ENCODE data around the gene PTTG1IP2.

PTTG1IP2 gene

GRCh38 chr7:90483251-90483650 is 13.8 kb downstream of the PTTG1IP2 start:
- H3K4me1 ChIP-seq (ENCODE audit: control insufficient read depth, insufficient read depth, low read length), result no peaks in the 10 kb centered on the region
- H3K27me3 ChIP-seq (ENCODE audit: control insufficient read depth in 1 of 2, insufficient read depth in 2 of 2, low read length in 2 of 2), result no peaks in the 10 kb centered on the region
- H3K36me3 ChIP-seq (ENCODE audit: control insufficient read depth in 2 of 2, insufficient read depth in 2 of 2, low read length in 2 of 2), result no peaks in the 10 kb centered on the region
- no peak overlapping the region for H3K9ac ChIP-seq (ENCODE audit: low read length in 2 of 2)
- no peak overlapping the region for H3K4me3 ChIP-seq (ENCODE audit: low read length in 2 of 2)
- no peak overlapping the region for H3K27ac ChIP-seq (ENCODE audit: low read length)
- H3K9me3 ChIP-seq (ENCODE audit: control insufficient read depth in 2 of 2, low read length in 2 of 2), result no peaks in the 10 kb centered on the region

DNA sequence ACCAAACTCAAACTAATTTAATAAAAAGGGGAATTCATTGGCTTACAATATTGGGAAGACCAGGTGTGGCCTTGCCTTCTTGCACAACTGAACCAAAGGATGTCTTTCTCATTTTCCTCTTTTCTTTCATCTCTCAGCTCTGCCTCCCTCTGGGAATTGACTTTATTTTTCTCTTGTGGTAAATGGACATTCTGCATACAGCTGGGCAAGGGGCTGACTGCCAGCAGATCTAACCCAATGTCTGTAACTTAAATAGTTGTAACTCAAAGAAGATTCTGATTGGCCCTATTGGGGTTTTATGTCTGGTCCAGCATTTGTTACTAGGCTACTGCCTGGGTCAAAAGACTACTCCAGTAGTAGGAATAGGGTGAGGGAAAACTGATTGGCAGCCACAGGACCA is 15.3 kb downstream of the PTTG1IP2 start:
- Histone ChIP-seq H3K27ac (ENCODE audit: low read length) (no peak overlapping the region), H3K27me3 (ENCODE audit: control insufficient read depth in 1 of 2, insufficient read depth in 2 of 2, low read length in 2 of 2) (no peaks in the 10 kb centered on the region), H3K4me3 (ENCODE audit: low read length in 2 of 2) (no peak overlapping the region), H3K9ac (ENCODE audit: low read length in 2 of 2) (no peak overlapping the region), H3K9me3 (ENCODE audit: control insufficient read depth in 2 of 2, low read length in 2 of 2) (no peaks in the 10 kb centered on the region), H3K4me1 (ENCODE audit: control insufficient read depth, insufficient read depth, low read length) (no peaks in the 10 kb centered on the region), H3K36me3 (ENCODE audit: control insufficient read depth in 2 of 2, insufficient read depth in 2 of 2, low read length in 2 of 2) (no peaks in the 10 kb centered on the region)

- H3K4me3 ChIP-seq (ENCODE audit: low read length in 2 of 2), result no peak overlapping the region
- H3K4me1 ChIP-seq (ENCODE audit: control insufficient read depth, insufficient read depth, low read length), result no peaks in the 10 kb centered on the region
- H3K27me3 ChIP-seq (ENCODE audit: control insufficient read depth in 1 of 2, insufficient read depth in 2 of 2, low read length in 2 of 2), result no peaks in the 10 kb centered on the region
- no peak overlapping the region for H3K27ac ChIP-seq (ENCODE audit: low read length)
- H3K9me3 ChIP-seq (ENCODE audit: control insufficient read depth in 2 of 2, low read length in 2 of 2), result no peaks in the 10 kb centered on the region
- H3K36me3 ChIP-seq (ENCODE audit: control insufficient read depth in 2 of 2, insufficient read depth in 2 of 2, low read length in 2 of 2), result no peaks in the 10 kb centered on the region
- H3K9ac ChIP-seq (ENCODE audit: low read length in 2 of 2), result no peak overlapping the region
These were observed 16.4 kb downstream of the PTTG1IP2 start for GRCh38 chr7:90485734-90486316.

DNA sequence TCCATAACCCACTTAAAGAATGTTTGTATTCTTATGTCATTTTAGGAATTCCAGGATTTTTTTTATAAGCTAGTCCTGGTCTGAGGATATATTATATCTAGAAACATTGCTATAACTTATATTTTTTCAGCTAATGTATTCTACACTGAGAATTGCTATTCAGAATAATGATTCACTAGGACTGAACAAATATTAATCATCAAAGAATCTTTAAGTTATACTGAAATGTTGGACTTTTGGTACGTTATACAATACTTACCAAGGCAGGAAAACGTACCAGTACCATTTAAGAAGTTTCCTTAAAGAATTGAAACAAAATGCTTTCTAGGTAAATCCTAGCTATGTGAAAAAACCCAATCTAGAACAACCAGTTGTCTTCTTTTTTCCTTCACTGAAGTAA is 18.4 kb downstream of the PTTG1IP2 start:
- Histone ChIP-seq H3K4me1 (ENCODE audit: control insufficient read depth, insufficient read depth, low read length) (no peaks in the 10 kb centered on the region), H3K27me3 (ENCODE audit: control insufficient read depth in 1 of 2, insufficient read depth in 2 of 2, low read length in 2 of 2) (no peaks in the 10 kb centered on the region), H3K27ac (ENCODE audit: low read length) (no peak overlapping the region)

GRCh38 chr7:90488220-90488619 is 18.8 kb downstream of the PTTG1IP2 start:
- Histone ChIP-seq H3K4me3 (ENCODE audit: low read length in 2 of 2) (no peak overlapping the region), H3K9me3 (ENCODE audit: control insufficient read depth in 2 of 2, low read length in 2 of 2) (no peaks in the 10 kb centered on the region), H3K9ac (ENCODE audit: low read length in 2 of 2) (no peak overlapping the region), H3K27me3 (ENCODE audit: control insufficient read depth in 1 of 2, insufficient read depth in 2 of 2, low read length in 2 of 2) (no peaks in the 10 kb centered on the region), H3K4me1 (ENCODE audit: control insufficient read depth, insufficient read depth, low read length) (no peaks in the 10 kb centered on the region), H3K36me3 (ENCODE audit: control insufficient read depth in 2 of 2, insufficient read depth in 2 of 2, low read length in 2 of 2) (no peaks in the 10 kb centered on the region), H3K27ac (ENCODE audit: low read length) (no peak overlapping the region)

More for the DNA sequence above, 18.4 kb downstream of the PTTG1IP2 start:
- no peaks in the 10 kb centered on the region for H3K9me3 ChIP-seq (ENCODE audit: control insufficient read depth in 2 of 2, low read length in 2 of 2)
- H3K36me3 ChIP-seq (ENCODE audit: control insufficient read depth in 2 of 2, insufficient read depth in 2 of 2, low read length in 2 of 2), result no peaks in the 10 kb centered on the region
- no peak overlapping the region for H3K4me3 ChIP-seq (ENCODE audit: low read length in 2 of 2)
- H3K9ac ChIP-seq (ENCODE audit: low read length in 2 of 2), result no peak overlapping the region

GRCh38 chr7:90492250-90492649 is 22.8 kb downstream of the PTTG1IP2 start:
- Histone ChIP-seq H3K27me3 (ENCODE audit: control insufficient read depth in 1 of 2, insufficient read depth in 2 of 2, low read length in 2 of 2) (no peaks in the 10 kb centered on the region), H3K4me1 (ENCODE audit: control insufficient read depth, insufficient read depth, low read length) (no peaks in the 10 kb centered on the region), H3K9ac (ENCODE audit: low read length in 2 of 2) (no peak overlapping the region), H3K27ac (ENCODE audit: low read length) (no peak overlapping the region), H3K4me3 (ENCODE audit: low read length in 2 of 2) (no peak overlapping the region), H3K9me3 (ENCODE audit: control insufficient read depth in 2 of 2, low read length in 2 of 2) (no peaks in the 10 kb centered on the region), H3K36me3 (ENCODE audit: control insufficient read depth in 2 of 2, insufficient read depth in 2 of 2, low read length in 2 of 2) (no peaks in the 10 kb centered on the region)

- Histone ChIP-seq H3K9me3 (ENCODE audit: control insufficient read depth in 2 of 2, low read length in 2 of 2) (no peaks in the 10 kb centered on the region), H3K27ac (ENCODE audit: low read length) (no peak overlapping the region), H3K4me3 (ENCODE audit: low read length in 2 of 2) (no peak overlapping the region), H3K4me1 (ENCODE audit: control insufficient read depth, insufficient read depth, low read length) (no peaks in the 10 kb centered on the region), H3K27me3 (ENCODE audit: control insufficient read depth in 1 of 2, insufficient read depth in 2 of 2, low read length in 2 of 2) (no peaks in the 10 kb centered on the region), H3K36me3 (ENCODE audit: control insufficient read depth in 2 of 2, insufficient read depth in 2 of 2, low read length in 2 of 2) (no peaks in the 10 kb centered on the region), H3K9ac (ENCODE audit: low read length in 2 of 2) (no peak overlapping the region)
These were observed 25.8 kb downstream of the PTTG1IP2 start for GRCh38 chr7:90495241-90495640.

DNA sequence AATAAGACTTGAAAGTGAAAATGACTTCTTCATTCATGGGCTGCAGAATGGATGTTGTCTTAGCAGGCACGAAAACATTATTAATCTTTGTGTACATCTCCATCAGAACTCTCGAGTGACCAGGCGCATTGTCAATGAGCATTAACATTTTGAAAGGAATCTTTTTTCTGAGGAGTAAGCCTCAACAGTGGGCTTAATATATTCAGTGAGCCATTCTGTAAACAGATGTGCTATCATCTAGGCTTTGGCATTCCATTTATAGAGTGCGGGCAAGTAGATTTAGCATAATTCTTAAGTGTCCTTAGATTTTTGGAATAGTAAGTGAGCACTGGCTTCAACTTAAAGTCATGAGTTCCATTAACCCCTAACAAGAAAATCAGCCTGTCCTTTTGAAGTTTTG is 33.1 kb downstream of the PTTG1IP2 start:
- Histone ChIP-seq H3K9ac (ENCODE audit: low read length in 2 of 2) (no peak overlapping the region), H3K27me3 (ENCODE audit: control insufficient read depth in 1 of 2, insufficient read depth in 2 of 2, low read length in 2 of 2) (no peaks in the 10 kb centered on the region), H3K4me3 (ENCODE audit: low read length in 2 of 2) (no peak overlapping the region), H3K27ac (ENCODE audit: low read length) (no peak overlapping the region), H3K9me3 (ENCODE audit: control insufficient read depth in 2 of 2, low read length in 2 of 2) (no peaks in the 10 kb centered on the region), H3K36me3 (ENCODE audit: control insufficient read depth in 2 of 2, insufficient read depth in 2 of 2, low read length in 2 of 2) (no peaks in the 10 kb centered on the region), H3K4me1 (ENCODE audit: control insufficient read depth, insufficient read depth, low read length) (no peaks in the 10 kb centered on the region)

DNA sequence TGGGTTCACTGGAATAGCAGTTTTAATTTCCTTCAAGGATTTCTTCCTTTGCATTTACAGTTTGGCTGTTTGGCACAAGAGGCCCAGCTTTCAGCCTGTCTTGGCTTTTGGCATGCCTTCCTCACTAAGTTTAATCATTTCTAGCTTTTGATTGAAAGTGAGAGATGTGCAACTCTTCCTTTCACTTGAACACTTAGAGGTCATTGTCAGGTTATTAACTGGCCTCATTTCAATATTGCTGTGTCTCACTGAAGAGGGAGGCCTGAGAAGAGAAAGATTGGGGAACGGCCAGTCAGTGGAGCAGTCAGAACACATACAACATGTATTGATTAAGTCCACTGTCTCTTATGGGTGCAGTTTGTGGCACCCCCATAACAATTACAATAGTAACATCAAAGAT is 33.9 kb downstream of the PTTG1IP2 start:
- H3K36me3 ChIP-seq (ENCODE audit: control insufficient read depth in 2 of 2, insufficient read depth in 2 of 2, low read length in 2 of 2), result no peaks in the 10 kb centered on the region
- H3K4me1 ChIP-seq (ENCODE audit: control insufficient read depth, insufficient read depth, low read length), result no peaks in the 10 kb centered on the region
- no peak overlapping the region for H3K9ac ChIP-seq (ENCODE audit: low read length in 2 of 2)
- H3K9me3 ChIP-seq (ENCODE audit: control insufficient read depth in 2 of 2, low read length in 2 of 2), result no peaks in the 10 kb centered on the region
- H3K27ac ChIP-seq (ENCODE audit: low read length), result no peak overlapping the region
- H3K27me3 ChIP-seq (ENCODE audit: control insufficient read depth in 1 of 2, insufficient read depth in 2 of 2, low read length in 2 of 2), result no peaks in the 10 kb centered on the region
- H3K4me3 ChIP-seq (ENCODE audit: low read length in 2 of 2), result no peak overlapping the region

- Histone ChIP-seq H3K27ac (ENCODE audit: low read length) (no peak overlapping the region), H3K4me1 (ENCODE audit: control insufficient read depth, insufficient read depth, low read length) (no peaks in the 10 kb centered on the region), H3K9ac (ENCODE audit: low read length in 2 of 2) (no peak overlapping the region), H3K36me3 (ENCODE audit: control insufficient read depth in 2 of 2, insufficient read depth in 2 of 2, low read length in 2 of 2) (no peaks in the 10 kb centered on the region), H3K9me3 (ENCODE audit: control insufficient read depth in 2 of 2, low read length in 2 of 2) (no peaks in the 10 kb centered on the region), H3K27me3 (ENCODE audit: control insufficient read depth in 1 of 2, insufficient read depth in 2 of 2, low read length in 2 of 2) (no peaks in the 10 kb centered on the region), H3K4me3 (ENCODE audit: low read length in 2 of 2) (no peak overlapping the region)
These were observed 38.3 kb downstream of the PTTG1IP2 start for GRCh38 chr7:90507692-90508091.

GRCh38 chr7:90511776-90512175 is 42.3 kb downstream of the PTTG1IP2 start:
- no peak overlapping the region for H3K27ac ChIP-seq (ENCODE audit: low read length)
- no peaks in the 10 kb centered on the region for H3K4me1 ChIP-seq (ENCODE audit: control insufficient read depth, insufficient read depth, low read length)
- no peaks in the 10 kb centered on the region for H3K9me3 ChIP-seq (ENCODE audit: control insufficient read depth in 2 of 2, low read length in 2 of 2)
- no peak overlapping the region for H3K9ac ChIP-seq (ENCODE audit: low read length in 2 of 2)
- H3K36me3 ChIP-seq (ENCODE audit: control insufficient read depth in 2 of 2, insufficient read depth in 2 of 2, low read length in 2 of 2), result no peaks in the 10 kb centered on the region
- H3K27me3 ChIP-seq (ENCODE audit: control insufficient read depth in 1 of 2, insufficient read depth in 2 of 2, low read length in 2 of 2), result no peaks in the 10 kb centered on the region
- H3K4me3 ChIP-seq (ENCODE audit: low read length in 2 of 2), result no peak overlapping the region

Data from stomach smooth muscle (tissue), 2 donors.